ENCODE results near the gene TOMM70.

DNA sequence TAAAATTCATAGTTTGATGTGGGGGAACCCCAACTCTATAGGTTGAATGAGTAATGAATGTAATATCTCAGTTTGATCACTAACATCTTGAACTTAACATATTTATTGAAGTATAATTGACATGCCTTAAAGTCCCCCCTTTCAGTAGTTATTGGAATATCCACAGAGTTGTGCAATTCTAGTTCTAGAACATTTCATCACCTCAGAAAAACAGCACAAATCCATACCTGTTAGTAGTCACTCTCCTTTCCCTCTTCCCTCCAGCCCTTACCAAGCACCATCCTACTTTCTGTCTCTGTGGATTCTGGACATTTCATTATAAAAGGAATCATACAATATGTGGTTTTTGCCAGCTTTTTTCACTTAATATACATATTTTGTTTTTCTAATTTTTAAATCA, 75.1 kb downstream of the TOMM70 start:
- TF ChIP-seq, protein P1, sequence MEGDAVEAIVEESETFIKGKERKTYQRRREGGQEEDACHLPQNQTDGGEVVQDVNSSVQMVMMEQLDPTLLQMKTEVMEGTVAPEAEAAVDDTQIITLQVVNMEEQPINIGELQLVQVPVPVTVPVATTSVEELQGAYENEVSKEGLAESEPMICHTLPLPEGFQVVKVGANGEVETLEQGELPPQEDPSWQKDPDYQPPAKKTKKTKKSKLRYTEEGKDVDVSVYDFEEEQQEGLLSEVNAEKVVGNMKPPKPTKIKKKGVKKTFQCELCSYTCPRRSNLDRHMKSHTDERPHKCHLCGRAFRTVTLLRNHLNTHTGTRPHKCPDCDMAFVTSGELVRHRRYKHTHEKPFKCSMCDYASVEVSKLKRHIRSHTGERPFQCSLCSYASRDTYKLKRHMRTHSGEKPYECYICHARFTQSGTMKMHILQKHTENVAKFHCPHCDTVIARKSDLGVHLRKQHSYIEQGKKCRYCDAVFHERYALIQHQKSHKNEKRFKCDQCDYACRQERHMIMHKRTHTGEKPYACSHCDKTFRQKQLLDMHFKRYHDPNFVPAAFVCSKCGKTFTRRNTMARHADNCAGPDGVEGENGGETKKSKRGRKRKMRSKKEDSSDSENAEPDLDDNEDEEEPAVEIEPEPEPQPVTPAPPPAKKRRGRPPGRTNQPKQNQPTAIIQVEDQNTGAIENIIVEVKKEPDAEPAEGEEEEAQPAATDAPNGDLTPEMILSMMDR (conservative IDR thresholded peaks at IDR 0.05; ENCODE audit: low read length): no peak
- TF ChIP-seq EZH2phosphoT487 (IDR thresholded peaks at IDR 0.05; ENCODE audit: borderline replicate concordance, low read depth, low read length): no peak

All from OCI-LY7 (cell line).